Left hindlimb (tissue), 1 donor: ENCODE measurements around the gene PPP1R10.
"Not testable (repeated sequence)": the region's sequence is repeated elsewhere in the genome, so short reads cannot be mapped to it uniquely, and the experiment has no call there.

Experiments
- DNase-seq: peaks from one replicate; pipeline ENCODE4 v3.0.0-alpha.2; 2018

PPP1R10 gene

GRCh38 chr6:30597315-30598144 is 19.5 kb downstream of the PPP1R10 start:
- DNase-seq: not testable (repeated sequence)

DNA sequence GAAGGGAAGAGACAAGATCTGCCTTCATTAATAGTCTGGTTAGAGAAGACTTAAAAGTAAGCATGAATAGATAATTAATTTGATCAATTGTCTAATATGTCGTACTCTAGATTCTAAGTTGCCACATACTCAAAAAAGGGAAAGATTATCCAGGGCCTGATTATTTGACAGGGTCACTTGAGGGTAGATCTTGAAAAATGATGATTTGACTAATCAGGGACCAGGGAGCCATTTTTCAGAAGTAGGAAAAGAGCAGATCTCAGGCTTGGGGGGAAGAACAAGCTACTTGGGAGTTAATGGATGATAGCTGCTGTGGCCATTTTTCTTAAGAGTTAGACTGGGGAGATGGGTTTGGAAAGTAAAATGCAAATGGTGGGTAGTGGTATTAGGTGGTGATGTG is 24.8 kb downstream of the PPP1R10 start:
- DNase-seq: no peak

DNA sequence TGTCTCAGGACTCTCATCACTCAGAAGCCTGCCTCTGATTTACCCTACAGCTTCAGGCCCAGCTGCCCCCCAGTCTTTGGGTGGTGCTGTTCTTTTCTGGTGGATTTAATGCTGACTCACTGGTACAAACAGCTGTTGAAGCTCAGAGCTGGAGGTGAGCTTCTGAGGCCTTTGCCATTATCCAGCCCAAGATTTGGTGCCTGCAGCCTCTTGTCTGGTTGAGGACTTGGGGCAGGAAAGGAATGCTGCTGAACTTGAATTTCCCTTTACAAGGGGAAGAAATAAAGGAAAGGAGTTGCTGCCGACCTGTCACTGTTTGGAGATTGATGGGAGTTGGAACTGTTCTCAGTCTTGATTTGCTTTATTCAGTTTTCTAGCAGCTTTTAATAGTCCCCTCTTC is 26.0 kb downstream of the PPP1R10 start:
- no peak for DNase-seq

- DNase-seq: no peak
Observed at GRCh38 chr6:30590509-30590908, 26.5 kb downstream of the PPP1R10 start.

- no peak for DNase-seq
Observed at GRCh38 chr6:30589754-30590358, 27.2 kb downstream of the PPP1R10 start.

DNA sequence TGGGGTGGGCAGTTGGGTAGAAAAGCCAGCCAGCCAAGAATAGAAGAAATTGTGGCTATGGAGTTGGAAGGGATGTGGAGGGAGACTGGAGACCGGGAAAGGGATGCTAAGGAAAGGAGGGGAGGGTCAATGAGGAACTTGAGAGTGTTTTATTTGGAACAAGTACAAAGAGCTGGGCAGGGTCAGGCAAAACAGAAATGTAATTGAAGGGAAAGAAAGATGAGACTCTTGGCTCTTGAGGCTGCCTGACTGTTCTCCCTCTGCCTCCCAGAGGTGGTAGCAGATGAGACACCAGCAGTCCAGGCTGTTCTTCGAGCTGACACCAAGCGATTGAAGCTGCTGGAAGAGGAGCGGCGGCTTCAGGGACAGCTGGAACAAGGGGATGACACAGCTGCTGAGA is 33.1 kb downstream of the PPP1R10 start:
- no peak for DNase-seq

DNA sequence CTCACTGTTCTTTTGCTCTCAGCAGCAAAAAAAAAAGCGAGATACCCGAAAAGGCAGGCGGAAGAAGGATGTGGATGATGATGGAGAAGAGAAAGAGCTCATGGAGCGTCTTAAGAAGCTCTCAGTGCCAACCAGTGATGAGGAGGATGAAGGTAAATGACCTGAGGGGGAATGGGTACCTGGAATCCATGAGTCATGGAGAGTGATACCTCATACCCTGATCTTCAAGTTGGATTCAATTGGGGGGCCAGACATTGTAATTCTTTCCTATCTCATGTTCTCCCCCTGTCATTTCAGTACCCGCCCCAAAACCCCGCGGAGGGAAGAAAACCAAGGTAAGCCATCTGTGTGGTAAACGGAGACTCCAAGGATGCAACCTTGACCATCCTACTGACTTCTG is 39.0 kb downstream of the PPP1R10 start:
- no peak for DNase-seq

- DNase-seq: no peak
Observed at GRCh38 chr6:30573113-30573512, 43.9 kb downstream of the PPP1R10 start.

- DNase-seq: no peak
Observed at GRCh38 chr6:30572148-30572547, 44.9 kb downstream of the PPP1R10 start.

DNA sequence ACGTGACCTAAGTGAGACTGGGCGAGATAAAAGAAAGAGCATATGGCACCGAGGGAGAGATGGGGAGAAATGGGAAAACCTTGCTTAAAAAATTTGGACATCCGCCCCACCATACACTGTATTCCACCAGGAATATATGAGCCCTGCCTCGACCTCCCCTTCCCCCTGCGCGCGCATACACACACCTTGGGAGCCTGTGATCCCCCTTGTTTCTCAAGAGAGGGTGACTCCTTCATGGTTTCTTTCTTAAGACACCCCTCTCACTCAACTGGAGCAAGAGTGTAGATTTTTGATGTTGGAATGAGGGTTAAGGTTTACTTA is 45.3 kb downstream of the PPP1R10 start:
- DNase-seq: no peak

GRCh38 chr6:30571075-30571761 is 45.8 kb downstream of the PPP1R10 start, which contains the start of gene ABCF1:
Gene ABCF1 (plus strand): TSS chr6:30571442. CDS start chr6:30571488, 46 bp downstream.
- DNase-seq: peak; percentile 99

- DNase-seq: no peak
Observed at GRCh38 chr6:30570740-30571074, 46.3 kb downstream of the PPP1R10 start.

- DNase-seq: no peak
Observed at GRCh38 chr6:30570263-30570662, 46.8 kb downstream of the PPP1R10 start.

- no peak for DNase-seq
Observed at GRCh38 chr6:30568245-30568644, 48.8 kb downstream of the PPP1R10 start.

DNA sequence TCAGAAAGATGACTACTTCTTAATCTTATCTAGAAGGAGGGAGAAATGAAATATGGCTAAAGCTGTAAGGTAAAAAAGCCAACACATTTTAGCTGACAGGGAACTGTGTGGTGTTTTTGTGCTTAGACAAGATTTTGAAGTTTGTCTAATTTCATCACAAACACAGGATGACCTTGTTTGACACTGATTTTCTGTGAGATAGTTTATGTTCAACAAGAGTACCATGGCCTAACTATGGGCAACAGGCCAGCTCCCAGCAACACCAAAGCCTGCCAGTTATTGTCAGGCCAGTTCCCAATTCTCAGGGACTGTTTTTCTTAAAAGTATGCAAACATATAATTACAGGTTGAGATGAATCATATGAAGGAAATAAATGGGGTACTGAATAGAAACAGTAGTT is 51.3 kb downstream of the PPP1R10 start:
- no peak for DNase-seq

GRCh38 chr6:30564114-30564513 is 52.9 kb downstream of the PPP1R10 start:
- DNase-seq: no peak

DNA sequence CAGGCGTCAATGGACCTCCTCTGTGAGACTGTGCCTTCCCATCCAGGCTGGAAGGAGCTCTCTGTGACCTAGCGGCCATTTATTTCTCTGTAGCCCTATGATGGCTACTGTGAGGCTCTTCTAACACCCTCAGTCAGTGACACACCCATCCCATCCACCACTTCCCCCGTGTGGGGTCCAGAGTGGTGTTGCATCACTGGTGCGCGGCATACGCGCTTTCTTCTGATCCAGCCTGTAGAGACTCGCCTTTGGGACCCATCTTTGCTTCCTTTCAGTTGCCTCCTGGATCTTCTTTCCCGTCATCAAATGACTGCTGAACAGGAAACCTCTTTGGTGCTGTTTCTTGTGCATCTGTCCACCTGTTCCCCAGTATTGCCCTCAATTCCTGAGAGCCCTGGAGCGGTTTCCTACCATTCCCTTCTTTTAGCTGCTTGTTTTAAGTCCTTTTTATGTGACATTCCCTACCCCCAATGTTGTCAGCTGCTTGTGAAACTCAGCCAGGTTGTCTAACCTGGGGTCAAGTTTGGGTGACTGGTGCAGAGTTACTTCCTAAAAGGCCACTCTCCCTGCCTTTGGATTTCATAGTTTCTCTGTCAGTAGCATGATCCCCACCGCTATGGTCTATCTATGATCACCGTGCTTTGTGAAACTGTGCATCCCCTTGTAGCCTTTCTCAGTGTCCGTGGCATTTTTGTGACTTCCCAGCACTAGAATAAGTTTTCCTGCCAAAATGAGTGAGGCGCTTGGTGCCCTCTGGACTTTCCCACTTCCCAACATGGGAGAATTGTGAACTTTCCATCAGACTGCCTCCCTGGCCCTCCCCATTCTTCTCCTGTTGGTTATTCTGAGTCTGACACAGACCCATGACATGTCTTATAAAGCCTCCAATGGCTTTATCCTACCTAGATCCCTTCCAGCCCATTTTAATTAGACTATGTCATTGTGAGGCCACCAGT is 54.3 kb downstream of the PPP1R10 start:
- no peak for DNase-seq

DNA sequence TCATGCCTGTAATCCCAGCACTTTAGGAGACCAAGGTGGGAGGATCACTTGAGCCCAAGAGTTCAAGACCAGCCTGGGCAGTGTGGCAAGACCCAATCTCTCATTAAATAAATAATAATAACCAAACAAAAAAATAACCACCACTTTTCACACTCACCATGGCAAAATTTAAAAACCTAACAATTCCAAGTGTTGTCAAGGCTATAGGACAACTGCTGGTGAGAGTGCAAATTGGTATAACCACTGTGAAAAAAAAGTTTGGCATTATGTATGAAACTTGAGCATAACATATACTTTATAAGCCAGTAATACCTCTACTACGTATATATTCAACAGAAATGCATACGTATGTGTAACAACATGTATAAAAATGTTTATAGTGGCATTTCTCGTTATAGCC is 56.1 kb downstream of the PPP1R10 start:
- no peak for DNase-seq

GRCh38 chr6:30557683-30557981 is 59.4 kb downstream of the PPP1R10 start:
- no peak for DNase-seq

DNA sequence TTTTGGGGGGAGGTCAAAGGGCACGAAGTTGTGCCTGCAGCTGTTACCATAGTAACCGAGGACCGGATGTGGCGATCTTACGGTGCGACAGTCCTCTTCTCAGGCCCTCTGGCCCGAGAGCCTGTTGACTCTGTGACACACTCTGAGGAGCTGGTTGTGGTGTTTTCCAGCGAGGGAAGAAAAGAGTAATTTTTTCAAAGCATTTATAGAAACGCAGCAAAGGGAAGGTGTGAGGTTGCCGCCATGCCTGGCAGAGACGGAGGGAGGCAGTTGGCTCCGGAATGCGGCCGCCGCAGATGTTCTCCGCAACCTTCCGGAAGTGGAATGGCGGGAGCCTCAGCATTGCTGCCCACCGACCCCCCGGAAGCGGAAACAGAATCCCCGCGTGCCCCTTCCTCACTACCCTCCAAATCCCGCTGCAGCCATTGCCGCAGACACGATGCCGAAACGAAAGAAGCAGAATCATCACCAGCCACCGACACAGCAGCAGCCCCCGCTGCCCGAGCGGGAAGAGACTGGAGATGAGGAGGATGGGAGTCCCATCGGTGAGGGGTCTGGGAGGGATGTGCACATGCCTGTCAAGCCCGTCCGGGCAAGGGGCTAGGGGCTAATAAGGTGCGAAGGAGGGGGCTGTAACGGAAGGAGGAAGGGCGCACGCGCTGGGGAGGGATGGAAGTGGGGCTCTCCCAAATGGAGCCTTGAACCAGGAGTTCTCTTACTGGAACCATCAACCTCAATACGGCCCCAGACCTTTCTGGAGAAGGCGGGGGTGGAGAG is 59.9 kb downstream of the PPP1R10 start, which contains the start of gene PRR3:
Gene PRR3, plus strand, starts transcription at position 390 of the 777 bp plus-strand sequence. Its CDS starts 50 bp downstream, at position 440.
- DNase-seq: peak; percentile 93

- DNase-seq: peak; percentile 92
Observed at GRCh38 chr6:30556066-30556905, 60.8 kb downstream of the PPP1R10 start, which contains the start of gene GNL1. Gene GNL1 (minus strand): TSS chr6:30556489. CDS start chr6:30556203, 286 bp downstream.
